ENCODE data around the gene RNU2-1.
"Not testable (repeated sequence)": the region's sequence is repeated elsewhere in the genome, so short reads cannot be mapped to it uniquely, and the experiment has no call there.

The RNU2-1 gene

GRCh38 chr17:43233877-43234276 lies at the start of gene RNU2-1:
Gene RNU2-1 (minus strand): TSS chr17:43233977.
- not testable (repeated sequence) for DNase-seq (ENCODE audit: low spot score)

- not testable (repeated sequence) for DNase-seq (ENCODE audit: low spot score)
Observed at GRCh38 chr17:43272914-43273313, 39.1 kb upstream of the RNU2-1 start.

GRCh38 chr17:43272483-43272882 lies 38.7 kb upstream of the RNU2-1 start:
- DNase-seq (ENCODE audit: low spot score) = not testable (repeated sequence)

- DNase-seq (ENCODE audit: low spot score) = not testable (repeated sequence)
Observed at GRCh38 chr17:43270552-43271504, 37.1 kb upstream of the RNU2-1 start.

- not testable (repeated sequence) for DNase-seq (ENCODE audit: low spot score)
Observed at GRCh38 chr17:43246456-43246855, 12.7 kb upstream of the RNU2-1 start.

- DNase-seq (ENCODE audit: low spot score) = not testable (repeated sequence)
Observed at GRCh38 chr17:43240596-43241352, 7.0 kb upstream of the RNU2-1 start.

GRCh38 chr17:43239597-43239996 lies 5.8 kb upstream of the RNU2-1 start:
- DNase-seq (ENCODE audit: low spot score) = not testable (repeated sequence)

- DNase-seq (ENCODE audit: low spot score) = not testable (repeated sequence)
Observed at GRCh38 chr17:43233263-43233662, 514 bp downstream of the RNU2-1 start.

GRCh38 chr17:43232021-43232699 lies 1.6 kb downstream of the RNU2-1 start:
- not testable (repeated sequence) for DNase-seq (ENCODE audit: low spot score)

- DNase-seq (ENCODE audit: low spot score) = not testable (repeated sequence)
Observed at GRCh38 chr17:43231205-43232020, 2.4 kb downstream of the RNU2-1 start.

GRCh38 chr17:43228020-43228782 lies 5.6 kb downstream of the RNU2-1 start, which contains the start of gene CCDC200:
Gene CCDC200 (minus strand): TSS chr17:43228623. CDS start chr17:43228554, 69 bp downstream.
- not testable (repeated sequence) for DNase-seq (ENCODE audit: low spot score)

- no peak for DNase-seq (ENCODE audit: low spot score)
Observed at GRCh38 chr17:43226393-43226792, 7.4 kb downstream of the RNU2-1 start.

- DNase-seq (ENCODE audit: low spot score) = no peak
Observed at GRCh38 chr17:43224146-43224705, 9.6 kb downstream of the RNU2-1 start.

- no peak for DNase-seq (ENCODE audit: low spot score)
Observed at GRCh38 chr17:43220511-43221125, 13.2 kb downstream of the RNU2-1 start.

GRCh38 chr17:43219746-43220380 lies 13.9 kb downstream of the RNU2-1 start:
- no peak for DNase-seq (ENCODE audit: low spot score)

GRCh38 chr17:43219001-43219400 lies 14.8 kb downstream of the RNU2-1 start:
- DNase-seq (ENCODE audit: low spot score) = no peak

GRCh38 chr17:43217614-43218087 lies 16.1 kb downstream of the RNU2-1 start:
- no peak for DNase-seq (ENCODE audit: low spot score)

- no peak for DNase-seq (ENCODE audit: low spot score)
Observed at GRCh38 chr17:43216762-43217613, 16.8 kb downstream of the RNU2-1 start.

Data from putamen (tissue), 1 donor.